ENCODE measurements around the gene SBF1.

SBF1 gene

GRCh38 chr22:50396751-50397370 lies 78.0 kb downstream of the SBF1 start:
- DNase-seq (ENCODE audit: low read depth in 2 of 2), result no peak
